CD4-positive, alpha-beta T cell (primary cell): ENCODE results near the gene LIMK2. TPM values are rescaled to one million over a fixed set of nuclear protein-coding genes. Genes with fewer than 3 reads are reported as not detected.
A peak's percentile ranks its signal among the peaks of the same experiment; 100 is the strongest.
"Not testable (repeated sequence)": the region's sequence is repeated elsewhere in the genome, so short reads cannot be mapped to it uniquely, and the experiment has no call there.

ENCODE experiments used
- ATAC-seq: fragments of 200-7000 bp; cut with Tn5 transposase; one replicate; pipeline ENCODE4 v1.10.0; 2022; ENCODE audit warnings: mild to moderate bottlenecking; ENCODE audit not compliant: poor library complexity
- CTCF ChIA-PET: fragments of 350-600 bp; sonication (Branson Sonifier 250); formaldehyde crosslinking; loops from one replicate; lab custom pipeline; 2021; ENCODE audit warnings: antibody characterized with exemption, inconsistent platforms; lab: Charles Lee
- POLR2A ChIA-PET: fragments of 350-600 bp; sonication (Branson Sonifier 250); formaldehyde crosslinking; loops from one replicate; lab custom pipeline; 2021; ENCODE audit warnings: antibody characterized with exemption, inconsistent platforms; lab: Charles Lee
- DNase-seq, 14 experiments: peaks; one replicate each; pipeline ENCODE4 v3.0.0-alpha.2; 2013 to 2020; ENCODE audit warnings: mixed read lengths in 2 of 14
- H3K27ac ChIP-seq, 2 donors: one replicate each; pipeline versions ENCODE4 v1.5.1 to v1.7.0; 2013; ENCODE audit warnings: low read length in 2 of 2, low read depth in 1 of 2, mild to moderate bottlenecking in 1 of 2
- H3K27me3 ChIP-seq, 2 experiments: 1 replicate in 1 of 2; 2 replicates in 1 of 2; pipeline versions ENCODE4 v1.6.1 to v1.7.0; 2013; ENCODE audit warnings: low read length in 2 of 2, control low read depth in 1 of 2, mild to moderate bottlenecking in 1 of 2, moderate library complexity in 1 of 2; ENCODE audit not compliant: insufficient read depth in 2 of 2, control insufficient read depth in 1 of 2
- H3K36me3 ChIP-seq: one replicate; pipeline ENCODE4 v1.6.1; 2013; ENCODE audit warnings: low read length, control low read depth; ENCODE audit not compliant: insufficient read depth
- H3K4me1 ChIP-seq: one replicate; pipeline ENCODE4 v1.6.1; 2013; ENCODE audit warnings: low read length, control low read depth; ENCODE audit not compliant: insufficient read depth
- H3K4me3 ChIP-seq: one replicate; pipeline ENCODE4 v1.5.1; 2013; ENCODE audit warnings: mild to moderate bottlenecking, low read length, moderate library complexity
- H3K9me3 ChIP-seq, 2 experiments: 1 replicate in 1 of 2; 2 replicates in 1 of 2; pipeline versions ENCODE4 v1.6.1 to v1.7.0; 2013; ENCODE audit warnings: low read length in 2 of 2, mild to moderate bottlenecking in 2 of 2, control low read depth in 1 of 2, moderate library complexity in 1 of 2; ENCODE audit not compliant: control insufficient read depth in 1 of 2, insufficient read depth in 1 of 2
- H3K27ac Mint-ChIP-seq: one replicate; pipeline ENCODE4 v1.8.0; 2020; ENCODE audit warnings: mixed read lengths
- H3K27me3 Mint-ChIP-seq: one replicate; pipeline ENCODE4 v1.8.0; 2021; ENCODE audit warnings: mixed read lengths
- H3K36me3 Mint-ChIP-seq: one replicate; pipeline ENCODE4 v1.8.0; 2021; ENCODE audit warnings: low read depth, mixed read lengths
- H3K4me1 Mint-ChIP-seq: one replicate; pipeline ENCODE4 v1.8.0; 2021; ENCODE audit warnings: low read depth, mixed read lengths
- H3K4me3 Mint-ChIP-seq: one replicate; pipeline ENCODE4 v1.8.0; 2020; ENCODE audit warnings: mild to moderate bottlenecking, mixed read lengths
- H3K9me3 Mint-ChIP-seq: one replicate; pipeline ENCODE4 v1.8.0; 2020; ENCODE audit warnings: mixed read lengths
- CTCF ChIP-seq: fragments of 200-600 bp; IDR thresholded peaks from one replicate; pipeline ENCODE4 v1.8.0; 2022; ENCODE audit warnings: antibody characterized with exemption, mild to moderate bottlenecking
- intact Hi-C, 2 experiments: fragments of 100-400 bp; cut with DNase I in 1 of 2; cut with micrococcal nuclease in 1 of 2; formaldehyde crosslinking; loops; one replicate each; pipeline versions ENCODE4 v1.15.1 to v1.9.0; 2023 to 2025; cut with DNase I, micrococcal nuclease
- total RNA-seq, 174 experiments: library from RNA in 2 of 174; stranded (reverse) in 2 of 174; gene quantifications; one replicate each; pipeline ENCODE4 v1.2.3 and lab custom pipeline; 2021 to 2026

LIMK2 gene
- total RNA-seq, 2 experiments from 2014 or later = 13.1 to 14.6 TPM

DNA sequence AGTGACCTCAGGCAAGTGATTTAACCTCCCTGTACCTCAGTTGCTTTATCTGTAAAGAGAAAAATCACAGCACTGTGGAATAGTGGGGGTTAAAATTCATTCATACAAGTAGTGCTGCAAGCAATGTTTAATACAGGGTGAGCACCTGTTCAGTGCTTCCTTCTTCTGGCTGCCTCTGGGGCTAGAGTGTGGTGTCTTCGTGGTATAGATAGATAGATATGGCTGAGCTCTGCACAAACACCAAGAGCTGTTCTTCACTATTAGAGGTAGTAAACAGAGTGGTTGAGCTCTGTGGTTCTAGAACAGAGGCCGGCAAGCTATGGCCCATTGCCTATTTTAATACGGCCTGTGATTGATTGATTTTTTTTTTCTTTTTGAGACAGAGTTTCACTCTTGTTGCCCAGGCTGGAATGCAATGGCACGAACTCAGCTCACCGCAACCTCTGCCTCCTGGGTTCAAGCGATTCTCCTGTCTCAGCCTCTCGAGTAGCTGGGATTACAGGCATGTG, 32.9 kb downstream of the LIMK2 start:
- peak overlapping the region; percentile 66 for H3K27ac Mint-ChIP-seq
- peaks cover 52% of the 10 kb centered on the region for H3K4me1 Mint-ChIP-seq
- H3K27me3 Mint-ChIP-seq = no peaks in the 10 kb centered on the region
- DNase-seq = peak in 1 of 14 experiments; percentile 15
- H3K9me3 Mint-ChIP-seq = no peaks in the 10 kb centered on the region
- ATAC-seq = no peak
- ChIA-PET CTCF (interaction anchor here (1.7 kb wide), 1 partner anchor 28 kb away, joined by 5 read pairs; no protein-coding TSS in a partner anchor), POLR2A (interaction anchor here (0.8 to 2.3 kb wide), 2 partner anchors 34 to 47 kb away, joined by 3 to 8 read pairs; partner anchors contain the start of gene PIK3IP1)
- no peak for TF ChIP-seq CTCF
- intact Hi-C loops = no loop called here
- peaks cover 16% of the 10 kb centered on the region for H3K36me3 Mint-ChIP-seq
- H3K27me3 ChIP-seq = no peaks in the 10 kb centered on the region
- H3K4me3 ChIP-seq = no peak overlapping the region
- no peak overlapping the region for H3K27ac ChIP-seq
- H3K4me3 Mint-ChIP-seq = no peak overlapping the region
- H3K4me1 ChIP-seq = peaks cover 33% of the 10 kb centered on the region
- H3K9me3 ChIP-seq = no peaks in the 10 kb centered on the region
- peaks cover 3% of the 10 kb centered on the region for H3K36me3 ChIP-seq

- H3K4me3 Mint-ChIP-seq, intact Hi-C loops, H3K4me3 ChIP-seq, H3K9me3 Mint-ChIP-seq, ATAC-seq, H3K27ac ChIP-seq, H3K36me3 ChIP-seq, H3K9me3 ChIP-seq, H3K27me3 Mint-ChIP-seq, H3K27me3 ChIP-seq, H3K27ac Mint-ChIP-seq, DNase-seq: not testable (repeated sequence)
- peaks cover 33% of the 10 kb centered on the region for H3K4me1 ChIP-seq
- Mint-ChIP-seq H3K36me3 (peaks cover 18% of the 10 kb centered on the region), H3K4me1 (peaks cover 51% of the 10 kb centered on the region)
- CTCF ChIA-PET = interaction anchor here (0.8 kb wide), 1 partner anchor 27 kb away, joined by 5 read pairs; no protein-coding TSS in a partner anchor
- POLR2A ChIA-PET = interaction anchor here (2.3 kb wide), 1 partner anchor 46 kb away, joined by 8 read pairs; the partner anchor contains the start of gene PIK3IP1
Observed at GRCh38 chr22:31245998-31246397, 33.9 kb downstream of the LIMK2 start.

- no peaks in the 10 kb centered on the region for H3K27me3 ChIP-seq
- H3K36me3 ChIP-seq = peaks cover 7% of the 10 kb centered on the region
- H3K4me3 ChIP-seq = no peak overlapping the region
- Mint-ChIP-seq H3K9me3 (no peaks in the 10 kb centered on the region), H3K27ac (no peak overlapping the region), H3K4me3 (no peak overlapping the region), H3K4me1 (peaks cover 50% of the 10 kb centered on the region), H3K27me3 (no peaks in the 10 kb centered on the region), H3K36me3 (peaks cover 14% of the 10 kb centered on the region)
- peaks cover 33% of the 10 kb centered on the region for H3K4me1 ChIP-seq
- intact Hi-C loops = no loop called here
- H3K27ac ChIP-seq = no peak overlapping the region
- no peaks in the 10 kb centered on the region for H3K9me3 ChIP-seq
- no peak for TF ChIP-seq CTCF
- DNase-seq = no peak
- CTCF ChIA-PET = interaction anchor here (0.8 to 1.2 kb wide), 2 partner anchors 12 to 27 kb away, joined by 3 to 5 read pairs; no protein-coding TSS in a partner anchor
- POLR2A ChIA-PET = interaction anchor here (2.0 to 3.5 kb wide), 5 partner anchors 16 to 46 kb away, joined by 7 to 28 read pairs (median 14); partner anchors contain the start of gene PIK3IP1
- no peak for ATAC-seq
Observed at GRCh38 chr22:31246687-31247086, 34.6 kb downstream of the LIMK2 start.
